Thymus (tissue), 11 donors: ENCODE measurements around the gene BCL7C. TPM values are rescaled to one million over a fixed set of nuclear protein-coding genes. Genes with fewer than 3 reads are reported as not detected.
A peak's percentile ranks its signal among the peaks of the same experiment; 100 is the strongest.
"Not testable (repeated sequence)": the region's sequence is repeated elsewhere in the genome, so short reads cannot be mapped to it uniquely, and the experiment has no call there.

Experiments used
- DNase-seq, 9 donors: peaks; one replicate each; pipeline ENCODE4 v3.0.0-alpha.2; 2013; ENCODE audit warnings: low spot score in 9 of 9, low read depth in 6 of 9, missing footprints in 1 of 9
- H3K27ac ChIP-seq, 2 donors: one replicate each; pipeline ENCODE4 v1.5.1; 2013; ENCODE audit warnings: control low read depth in 1 of 2, low read depth in 1 of 2, low read length in 1 of 2, mild to moderate bottlenecking in 1 of 2, moderate library complexity in 1 of 2
- H3K27me3 ChIP-seq, 2 donors: one replicate each; pipeline ENCODE4 v1.5.1; 2013; ENCODE audit warnings: low read length in 1 of 2; ENCODE audit not compliant: control insufficient read depth in 2 of 2, insufficient read depth in 1 of 2
- H3K36me3 ChIP-seq, 2 donors: one replicate each; pipeline ENCODE4 v1.5.1; 2013; ENCODE audit warnings: low read length in 1 of 2, mild to moderate bottlenecking in 1 of 2, moderate library complexity in 1 of 2; ENCODE audit not compliant: control insufficient read depth in 2 of 2, insufficient read depth in 2 of 2
- H3K4me1 ChIP-seq, 2 donors: one replicate each; pipeline ENCODE4 v1.5.1; 2013; ENCODE audit warnings: low read length in 2 of 2; ENCODE audit not compliant: control insufficient read depth in 2 of 2, insufficient read depth in 2 of 2
- H3K4me3 ChIP-seq, 2 donors: one replicate each; pipeline ENCODE4 v1.5.1; 2013; ENCODE audit warnings: low read length in 2 of 2, control low read depth in 1 of 2, mild to moderate bottlenecking in 1 of 2
- H3K9me3 ChIP-seq, 2 donors: one replicate each; pipeline ENCODE4 v1.5.1; 2013; ENCODE audit warnings: low read length in 1 of 2, mild to moderate bottlenecking in 1 of 2; ENCODE audit not compliant: control insufficient read depth in 2 of 2, insufficient read depth in 1 of 2
- WGBS: extraction: QIAGEN DNeasy Blood & Tissue Kit; methylation state at CpG from one replicate; pipeline ENCODE4 v1.1.7; 2013; 5-methylcytosine and 5-hydroxymethylcytosine counted together
- polyA plus RNA-seq: library from polyadenylated mRNA; stranded (reverse); fragments of 200-250 nt; gene quantifications from one replicate; pipeline ENCODE4 v1.2.3, GENCODE V29; 2013
- total RNA-seq: library from RNA; stranded (reverse); fragments of 120-200 nt; gene quantifications from one replicate; pipeline ENCODE4 v1.2.4, GENCODE V29; 2013
- donor health status: healthy.

Gene BCL7C
- total and polyA plus RNA-seq, 2 donors = 26.7 to 29.2 TPM

- H3K4me1 ChIP-seq, H3K4me3 ChIP-seq, H3K9me3 ChIP-seq, DNase-seq, H3K27me3 ChIP-seq, H3K36me3 ChIP-seq, H3K27ac ChIP-seq: not testable (repeated sequence)
- WGBS = 100% methylated on average over 3 of the region's 3 CpGs
Observed at GRCh38 chr16:30863178-30863577, 30.7 kb downstream of the BCL7C start.

DNA sequence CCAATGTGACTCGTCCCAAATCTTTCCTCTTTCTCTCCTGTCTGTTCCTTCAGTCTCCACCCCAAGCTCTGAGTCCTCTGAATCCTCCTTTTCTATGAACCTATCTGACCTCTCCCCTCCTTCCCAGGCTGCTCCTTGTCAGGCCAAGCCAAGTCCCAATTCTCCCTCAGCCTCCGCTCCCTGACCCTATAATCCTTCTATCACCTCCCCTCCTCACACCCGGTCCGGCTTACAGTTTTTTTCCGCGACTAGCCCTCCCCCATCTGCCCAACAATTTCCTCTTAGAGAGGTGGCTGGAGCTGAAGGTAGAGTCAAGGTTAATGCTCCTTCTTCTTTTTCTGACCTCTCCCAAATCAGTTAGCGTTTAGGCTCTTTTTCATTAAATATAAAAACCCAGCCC is 33.1 kb downstream of the BCL7C start:
- not testable (repeated sequence) for DNase-seq, H3K4me1 ChIP-seq, H3K27me3 ChIP-seq, H3K36me3 ChIP-seq, H3K9me3 ChIP-seq, H3K4me3 ChIP-seq, H3K27ac ChIP-seq
- WGBS = 95% methylated on average over 7 of the region's 7 CpGs

DNA sequence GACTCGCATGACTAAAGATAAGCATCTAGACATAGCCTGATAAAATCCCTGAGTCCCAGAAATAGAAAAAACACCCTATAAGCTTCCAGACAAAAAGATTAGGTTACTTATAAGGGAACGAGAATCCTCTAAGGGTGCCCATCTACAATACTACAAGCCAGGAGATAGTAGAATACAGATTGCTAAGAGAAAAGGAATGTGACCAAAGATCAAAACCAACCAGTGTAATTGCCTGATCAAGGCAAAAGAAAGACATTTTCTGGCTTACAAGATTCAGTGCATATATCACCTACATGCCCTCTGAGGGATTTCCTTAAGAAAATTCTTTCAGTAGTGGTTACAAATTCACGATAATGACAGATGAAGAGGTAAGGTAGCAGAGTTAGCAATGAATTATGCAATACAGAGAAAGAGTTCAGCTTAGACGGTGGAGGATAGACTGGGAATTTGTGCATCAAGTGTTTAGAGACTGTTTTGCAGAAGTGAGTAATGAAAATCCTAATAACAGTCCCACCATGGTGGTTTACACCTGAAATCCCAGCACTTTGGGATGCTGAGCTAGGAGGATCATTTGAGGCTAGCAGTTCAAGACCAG is 35.0 kb downstream of the BCL7C start:
- Histone ChIP-seq H3K4me1 (no peaks in the 10 kb centered on the region), H3K9me3 (no peaks in the 10 kb centered on the region), H3K27me3 (no peaks in the 10 kb centered on the region), H3K36me3 (no peaks in the 10 kb centered on the region), H3K27ac (no peak overlapping the region), H3K4me3 (no peak overlapping the region)
- 93% methylated on average over 4 of the region's 4 CpGs for WGBS
- no peak for DNase-seq

DNA sequence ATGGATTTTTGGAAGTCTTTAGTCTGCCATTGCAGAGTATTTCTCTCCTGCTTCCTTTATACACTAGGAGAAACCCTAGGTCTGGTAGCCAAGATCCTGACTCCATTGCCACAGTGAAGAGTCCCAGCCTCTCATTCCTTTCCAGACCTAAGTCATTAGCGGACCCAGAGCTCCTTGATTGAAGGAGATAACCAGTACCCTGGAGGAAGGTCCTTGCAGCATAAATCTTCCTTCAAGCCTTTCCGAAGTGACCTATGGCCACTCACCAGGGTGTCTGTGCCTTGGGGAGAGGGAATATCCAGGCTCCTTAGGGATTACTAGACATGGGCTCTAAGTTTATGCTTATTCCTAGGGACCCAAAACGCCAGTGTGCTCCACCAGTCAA is 35.8 kb downstream of the BCL7C start:
- no peaks in the 10 kb centered on the region for H3K9me3 ChIP-seq
- H3K36me3 ChIP-seq = no peaks in the 10 kb centered on the region
- no peaks in the 10 kb centered on the region for H3K4me1 ChIP-seq
- H3K27me3 ChIP-seq = no peaks in the 10 kb centered on the region
- no peak for DNase-seq
- 97% methylated on average over 3 of the region's 3 CpGs for WGBS
- no peak overlapping the region for H3K27ac ChIP-seq
- no peak overlapping the region for H3K4me3 ChIP-seq

DNA sequence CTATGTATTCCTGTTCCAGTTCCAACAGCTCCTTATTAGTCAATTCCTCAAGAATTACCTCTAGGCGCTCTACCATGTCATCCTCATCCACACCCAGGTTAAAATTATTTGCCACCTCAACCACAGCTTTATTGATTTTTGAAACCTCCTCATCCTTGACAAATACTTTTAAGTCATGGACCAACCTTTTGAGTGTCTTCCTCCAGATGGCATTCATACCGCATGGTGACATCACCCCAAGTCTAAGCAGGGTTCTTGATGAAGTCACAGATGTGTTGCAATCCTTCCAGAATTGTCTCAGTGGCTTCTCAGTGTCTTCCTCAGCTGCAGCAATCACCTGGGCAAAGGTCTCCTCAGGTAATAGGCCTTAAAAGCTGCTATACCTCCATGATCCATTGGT is 40.1 kb downstream of the BCL7C start:
- H3K4me3 ChIP-seq = no peak overlapping the region
- H3K4me1 ChIP-seq = no peaks in the 10 kb centered on the region
- WGBS = 96% methylated on average over 2 of the region's 2 CpGs
- H3K36me3 ChIP-seq = no peaks in the 10 kb centered on the region
- no peak for DNase-seq
- H3K27me3 ChIP-seq = no peaks in the 10 kb centered on the region
- H3K27ac ChIP-seq = no peak overlapping the region
- H3K9me3 ChIP-seq = no peaks in the 10 kb centered on the region

DNA sequence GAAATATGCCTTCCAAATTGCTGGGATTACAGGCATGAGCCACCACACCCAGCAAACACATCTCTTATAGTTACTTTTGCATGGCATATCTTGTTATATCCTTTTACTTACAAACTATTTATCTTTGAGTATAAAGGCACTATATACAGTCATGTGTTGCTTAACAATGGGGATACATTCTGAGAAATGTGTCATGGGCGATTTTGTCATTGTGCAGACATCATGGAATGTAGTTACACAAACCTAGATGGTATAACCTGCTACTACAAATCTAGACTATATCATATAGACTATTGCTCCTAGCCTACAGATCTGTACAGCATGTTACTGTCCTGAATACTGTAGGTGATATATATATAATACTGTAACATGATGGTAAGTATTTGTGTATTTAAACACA is 43.6 kb downstream of the BCL7C start:
- Histone ChIP-seq H3K27me3 (no peaks in the 10 kb centered on the region), H3K4me3 (no peak overlapping the region), H3K36me3 (no peaks in the 10 kb centered on the region), H3K9me3 (no peaks in the 10 kb centered on the region), H3K4me1 (peaks cover 2 to 16% of the 10 kb centered on the region in 2 donors), H3K27ac (no peak overlapping the region)
- no peak for DNase-seq
- WGBS = 96% methylated on average over 1 of the region's 1 CpG

DNA sequence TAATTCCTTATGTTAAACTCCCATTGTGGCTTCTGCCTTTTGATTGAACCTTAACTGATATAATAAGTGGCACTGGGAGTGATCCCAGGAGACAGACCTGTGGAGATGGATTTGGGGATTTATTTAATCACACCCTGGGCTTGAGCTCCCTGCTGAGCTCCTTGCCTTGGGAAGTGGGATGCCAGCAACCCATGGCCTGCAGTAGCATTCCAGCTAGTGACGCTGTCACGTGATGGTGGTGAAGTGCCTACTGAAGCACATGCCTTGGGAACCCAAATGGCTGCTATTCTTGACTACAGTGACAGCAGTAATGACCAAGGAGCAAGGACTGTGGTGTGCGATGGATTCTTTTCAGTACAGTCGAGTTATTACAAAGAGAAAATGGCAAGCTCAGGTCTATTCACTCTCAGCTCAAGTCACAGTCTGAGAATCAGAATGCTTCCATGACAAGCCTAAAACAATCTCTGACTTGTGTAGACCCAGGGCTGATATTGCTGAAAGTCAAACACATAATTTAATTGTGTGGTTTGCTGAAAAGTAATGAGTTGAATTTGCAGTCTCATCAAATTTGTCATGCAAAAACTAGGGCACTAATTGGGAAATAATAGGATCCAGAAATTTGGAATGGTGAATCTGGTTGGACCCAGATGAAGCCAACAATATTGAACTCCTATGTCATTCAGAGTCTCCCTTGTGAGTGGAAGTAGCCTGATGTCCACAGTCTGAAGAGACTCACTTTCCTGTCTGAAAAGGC is 47.1 kb downstream of the BCL7C start:
- Histone ChIP-seq H3K4me1 (peaks cover 5 to 25% of the 10 kb centered on the region in 2 donors), H3K27ac (no peak overlapping the region), H3K27me3 (no peaks in the 10 kb centered on the region), H3K4me3 (no peak overlapping the region), H3K36me3 (no peaks in the 10 kb centered on the region), H3K9me3 (no peaks in the 10 kb centered on the region)
- DNase-seq = no peak
- WGBS = 98% methylated on average over 4 of the region's 4 CpGs

- Histone ChIP-seq H3K36me3 (no peaks in the 10 kb centered on the region), H3K9me3 (no peaks in the 10 kb centered on the region), H3K27ac (peak overlapping the region; percentile 65 to 73), H3K4me1 (peaks cover 5 to 25% of the 10 kb centered on the region in 2 donors), H3K4me3 (no peak overlapping the region), H3K27me3 (no peaks in the 10 kb centered on the region)
- peak; percentile 65 to 95 (median 90) for DNase-seq
- WGBS = 57% methylated on average over 8 of the region's 8 CpGs
Observed at GRCh38 chr16:30844671-30845449, 49.0 kb downstream of the BCL7C start.

GRCh38 chr16:30844346-30844670 is 49.6 kb downstream of the BCL7C start:
- Histone ChIP-seq H3K27me3 (no peaks in the 10 kb centered on the region), H3K4me1 (peaks cover 5 to 25% of the 10 kb centered on the region in 2 donors), H3K27ac (no peak overlapping the region), H3K4me3 (no peak overlapping the region), H3K36me3 (no peaks in the 10 kb centered on the region), H3K9me3 (no peaks in the 10 kb centered on the region)
- WGBS = 97% methylated on average over 1 of the region's 1 CpG
- DNase-seq = no peak
